ENCODE measurements around the gene LTA4H.
A peak's percentile ranks its signal among the peaks of the same experiment; 100 is the strongest.

LTA4H gene

DNA sequence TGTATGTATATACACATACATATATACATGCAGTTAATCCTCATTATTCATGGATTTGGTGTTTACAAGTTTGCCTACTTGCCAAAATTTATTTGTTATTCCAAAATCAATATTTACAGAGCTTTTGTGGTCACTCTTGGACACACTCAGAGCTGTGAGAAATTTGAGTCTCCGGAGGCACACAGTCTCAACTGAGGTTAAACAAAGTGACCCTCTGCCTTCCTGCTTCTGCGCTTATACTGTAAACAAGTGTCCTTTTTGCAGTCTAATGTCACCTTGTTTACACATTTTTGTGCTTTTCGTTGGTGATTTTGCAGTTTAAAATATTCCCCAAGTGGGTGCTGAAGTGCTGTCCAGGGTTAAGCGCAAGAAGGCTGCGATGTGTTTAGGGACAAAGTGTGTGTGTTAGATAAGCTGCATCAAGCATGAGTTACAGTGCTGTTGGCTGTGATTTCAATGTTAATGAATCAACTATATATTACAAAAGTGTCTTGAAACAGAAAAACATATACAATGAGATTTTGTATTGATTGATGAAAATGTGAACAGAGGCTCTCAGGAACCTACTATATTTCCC is 13.1 kb upstream of the LTA4H start:
- no peak for TF ChIP-seq POLR2A (IDR thresholded peaks at IDR 0.05; ENCODE audit: low read length)
- no peak for TF ChIP-seq GATA1 (IDR thresholded peaks at IDR 0.05; ENCODE audit: low read depth, low read length)
- DNase-seq = peak; percentile 10 to 14

DNA sequence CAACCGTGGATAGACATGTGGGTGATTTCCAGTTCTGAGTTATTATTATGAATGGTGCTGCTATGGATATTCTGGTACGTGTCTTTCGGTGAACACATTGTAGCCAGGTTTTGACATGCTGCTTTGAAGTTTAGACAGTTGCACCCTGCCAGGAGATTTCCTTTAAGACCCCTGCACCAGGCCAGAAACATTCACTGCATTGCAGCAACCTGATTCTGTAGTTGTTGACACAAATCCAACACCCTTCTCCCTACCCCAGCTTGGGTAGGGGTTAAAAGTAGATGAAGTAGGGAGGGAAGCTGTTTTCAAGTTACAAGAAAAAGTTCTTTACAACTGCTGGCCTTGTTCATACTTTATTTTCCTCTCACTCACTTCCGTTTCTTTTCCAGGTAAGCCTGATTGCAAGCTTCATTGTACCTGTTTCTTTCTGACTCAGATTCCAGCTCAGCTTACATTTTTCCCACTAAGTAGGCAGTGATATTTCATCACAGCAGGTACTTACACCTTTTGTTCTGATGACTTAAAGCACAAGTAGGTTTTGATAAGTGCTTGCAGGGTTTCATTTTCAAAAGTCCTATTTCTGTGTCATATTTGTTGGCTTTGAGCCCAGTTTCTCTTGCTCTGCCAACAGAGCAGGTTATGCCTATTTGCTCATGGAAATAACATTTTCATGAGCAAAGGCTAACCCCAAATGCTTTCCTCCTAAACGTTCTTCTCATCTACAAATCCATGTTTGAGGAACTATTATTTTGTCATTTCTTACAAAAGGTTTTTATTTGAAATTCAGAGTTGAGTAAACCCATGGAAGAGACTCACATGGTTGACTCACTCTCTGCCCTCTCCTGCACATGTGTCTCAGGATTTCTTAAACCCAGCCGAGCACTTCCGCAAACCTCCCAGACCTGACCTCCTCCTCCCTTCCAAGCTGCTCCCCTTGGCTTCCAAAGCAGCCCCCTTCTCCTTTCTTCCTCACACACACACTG is 12.1 kb upstream of the LTA4H start:
- DNase-seq = peak; percentile 33 to 65
- TF ChIP-seq GATA1 (IDR thresholded peaks at IDR 0.05; ENCODE audit: low read depth, low read length) = no peak
- TF ChIP-seq POLR2A (IDR thresholded peaks at IDR 0.05; ENCODE audit: low read length) = no peak

DNA sequence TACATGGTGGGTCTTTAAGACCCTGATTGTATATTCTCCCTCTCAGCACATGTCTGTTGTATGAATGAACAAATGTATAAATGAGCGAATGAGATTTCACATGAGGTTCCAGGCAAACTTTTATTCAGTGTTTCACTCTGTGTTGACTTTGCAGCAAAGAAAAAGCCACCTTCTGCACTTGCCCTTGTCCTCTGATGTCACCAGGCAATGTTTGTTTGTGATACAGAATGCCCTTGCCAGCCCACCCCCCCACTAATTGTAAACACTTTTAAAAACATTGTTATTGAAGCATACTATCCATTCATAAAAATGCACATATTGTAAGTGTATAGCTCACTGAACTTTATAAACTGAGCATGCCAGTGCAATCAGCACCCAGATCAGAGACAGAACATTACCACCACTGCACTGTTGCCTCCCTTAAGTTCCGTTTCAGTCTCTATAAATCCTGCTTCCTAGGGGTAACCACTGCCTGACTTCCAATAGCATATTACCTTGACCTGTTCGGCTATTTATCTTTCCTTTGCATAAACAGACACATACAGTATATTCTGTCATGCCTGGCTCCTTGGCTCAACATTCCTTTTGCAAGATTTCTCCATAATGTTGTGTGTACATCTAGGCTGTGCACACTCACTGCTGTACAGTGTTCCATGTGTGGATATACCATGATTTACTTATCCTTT is 11.3 kb upstream of the LTA4H start:
- DNase-seq = no peak
- TF ChIP-seq POLR2A (IDR thresholded peaks at IDR 0.05; ENCODE audit: low read length) (no peak), GATA1 (IDR thresholded peaks at IDR 0.05; ENCODE audit: low read depth, low read length) (no peak)

DNA sequence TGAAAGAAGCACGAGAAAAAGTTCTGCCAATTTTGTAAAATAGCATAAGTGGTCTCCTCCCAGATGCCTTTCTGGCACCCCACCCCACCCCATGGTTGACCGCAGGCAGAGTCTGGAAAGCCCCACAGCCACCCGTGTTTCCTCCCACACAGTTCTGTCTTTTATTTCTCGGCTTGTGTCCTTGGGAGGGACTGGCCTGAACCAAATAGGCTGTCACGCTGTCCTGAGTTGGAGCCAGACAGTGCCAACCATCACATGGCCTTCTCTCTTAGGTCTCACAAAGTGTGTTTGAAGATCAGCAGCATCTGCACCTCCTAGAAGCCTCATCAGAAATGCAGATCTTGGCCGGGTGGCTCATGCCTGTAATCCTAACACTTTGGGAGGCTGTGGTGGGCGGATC is 10.2 kb upstream of the LTA4H start:
- TF ChIP-seq POLR2A (IDR thresholded peaks at IDR 0.05; ENCODE audit: low read length) (no peak), GATA1 (IDR thresholded peaks at IDR 0.05; ENCODE audit: low read depth, low read length) (no peak)
- no peak for DNase-seq

DNA sequence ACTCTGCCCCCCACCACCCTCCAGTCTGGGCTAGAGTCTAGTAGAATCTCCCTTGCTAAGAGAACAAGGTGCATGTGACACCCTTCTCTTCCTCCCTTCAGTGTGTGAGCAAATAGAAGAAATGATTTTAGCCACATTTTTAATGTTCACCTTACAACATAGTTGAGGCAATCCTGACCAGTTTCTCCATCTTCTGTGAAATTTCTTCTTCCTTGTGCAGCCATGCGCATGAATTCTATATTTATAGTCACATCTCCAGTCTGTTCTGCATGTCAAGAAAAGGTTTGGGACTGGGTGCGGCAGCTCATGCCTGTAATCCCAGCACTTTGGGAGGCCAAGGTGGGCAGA is 9.5 kb upstream of the LTA4H start:
- no peak for DNase-seq
- TF ChIP-seq POLR2A (IDR thresholded peaks at IDR 0.05; ENCODE audit: low read length) (no peak), GATA1 (IDR thresholded peaks at IDR 0.05; ENCODE audit: low read depth, low read length) (no peak)

DNA sequence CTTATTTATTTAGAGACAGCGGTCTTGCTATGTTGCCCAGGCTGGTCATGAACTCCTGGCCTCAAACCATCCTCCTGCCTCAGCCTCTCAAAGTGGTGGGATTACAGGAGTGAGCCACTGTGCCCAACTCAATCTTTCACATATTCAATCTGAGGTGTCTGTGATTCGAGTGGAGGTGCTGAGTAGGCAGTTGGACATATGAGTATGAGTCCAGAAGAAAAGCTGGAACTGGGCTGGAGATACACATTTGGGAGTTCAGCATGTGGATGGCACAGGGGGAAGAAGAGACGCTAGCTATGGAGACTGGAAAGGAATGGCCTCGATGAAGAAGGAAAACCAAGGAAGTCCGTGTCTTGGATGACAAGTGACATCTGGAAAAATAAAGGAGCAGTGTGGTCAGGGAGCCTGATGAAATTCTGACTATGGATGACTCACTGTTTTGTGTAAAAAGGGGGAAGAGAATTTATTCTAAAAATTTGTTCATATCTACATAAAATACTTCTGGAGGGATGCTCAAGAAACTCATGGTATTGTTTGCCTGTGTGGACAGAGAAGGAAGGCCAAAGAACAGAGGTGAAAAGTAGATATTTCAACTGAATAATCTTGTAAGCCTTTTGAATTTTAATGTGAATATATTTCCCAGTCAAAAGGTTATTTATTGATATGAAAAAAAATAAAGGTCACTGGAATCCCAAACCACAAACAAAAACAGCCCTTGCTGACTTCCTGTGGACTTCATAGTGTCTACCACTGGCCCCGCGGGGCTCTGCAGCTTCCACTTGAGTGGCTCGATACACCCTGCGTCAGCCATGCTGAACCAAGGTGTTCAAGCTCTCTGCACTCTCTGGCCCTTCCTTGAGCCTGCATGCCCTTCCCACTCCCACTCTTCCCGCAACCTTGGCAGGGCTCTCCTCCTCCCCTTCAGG is 8.9 kb upstream of the LTA4H start:
- DNase-seq = no peak

DNA sequence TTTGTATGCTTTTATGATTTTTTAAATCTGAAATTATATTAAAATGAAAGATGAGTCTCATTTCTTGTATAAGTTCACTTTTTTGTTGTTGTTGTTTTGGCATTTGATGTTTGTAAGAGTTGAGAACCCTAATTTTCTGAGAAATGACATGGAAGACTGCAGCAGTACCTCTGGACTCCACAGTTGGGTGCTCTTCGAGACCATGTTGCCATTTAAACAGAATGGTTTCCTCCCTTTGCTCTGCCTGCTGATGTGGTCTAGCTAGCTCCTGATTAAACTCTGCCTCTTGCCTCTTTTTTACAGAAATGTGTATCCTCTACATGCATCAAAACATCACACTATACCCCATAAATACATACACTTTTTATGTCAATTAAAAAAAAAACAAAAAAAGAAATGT is 5.8 kb upstream of the LTA4H start:
- TF ChIP-seq POLR2A (IDR thresholded peaks at IDR 0.05; ENCODE audit: low read length) (no peak), GATA1 (IDR thresholded peaks at IDR 0.05; ENCODE audit: low read depth, low read length) (no peak)
- DNase-seq = no peak

More for the DNA sequence above, 8.9 kb upstream of the LTA4H start:
- TF ChIP-seq POLR2A (IDR thresholded peaks at IDR 0.05; ENCODE audit: low read length) (no peak), GATA1 (IDR thresholded peaks at IDR 0.05; ENCODE audit: low read depth, low read length) (no peak)

DNA sequence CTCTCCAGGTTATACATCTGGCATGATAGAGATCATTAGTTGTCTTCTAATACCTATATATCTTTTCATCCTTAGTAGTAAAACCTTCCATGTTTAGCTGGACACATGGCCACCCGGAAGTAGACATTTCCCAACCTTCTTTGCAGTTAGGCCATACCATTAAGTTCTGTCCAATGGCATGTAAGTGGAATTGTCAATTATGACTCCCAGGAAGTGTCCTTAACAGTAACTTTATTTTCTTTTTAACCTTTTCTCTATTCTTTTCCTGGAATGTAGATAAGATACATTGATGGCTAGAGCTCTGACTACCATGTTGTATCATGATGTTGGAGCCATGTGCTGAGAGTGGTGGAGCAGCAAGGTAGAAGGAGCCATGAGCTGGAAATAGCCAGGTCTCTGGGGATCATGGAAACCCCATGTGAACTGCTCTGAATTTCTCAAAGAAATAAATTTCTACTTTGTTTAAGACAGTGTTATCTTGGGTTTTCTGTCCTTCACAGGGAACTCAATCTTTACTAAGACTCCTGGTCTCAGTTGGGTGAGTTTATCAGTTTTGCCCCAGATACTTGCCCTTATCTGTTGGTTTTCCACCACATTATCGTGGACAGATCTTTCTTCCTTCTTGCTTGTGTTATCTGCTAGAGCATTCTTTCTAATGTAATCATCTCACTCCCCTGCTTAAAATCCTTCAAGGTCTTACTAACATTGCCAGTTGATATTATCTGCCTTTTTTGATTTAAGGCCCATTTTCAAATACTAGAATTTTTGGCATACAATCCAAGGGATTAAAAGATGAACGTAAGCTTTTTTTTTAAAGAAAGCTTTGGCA is 5.1 kb upstream of the LTA4H start:
- TF ChIP-seq GATA1 (IDR thresholded peaks at IDR 0.05; ENCODE audit: low read depth, low read length) = no peak
- no peak for TF ChIP-seq POLR2A (IDR thresholded peaks at IDR 0.05; ENCODE audit: low read length)
- peak in 1 of 2 experiments; percentile 56 for DNase-seq

DNA sequence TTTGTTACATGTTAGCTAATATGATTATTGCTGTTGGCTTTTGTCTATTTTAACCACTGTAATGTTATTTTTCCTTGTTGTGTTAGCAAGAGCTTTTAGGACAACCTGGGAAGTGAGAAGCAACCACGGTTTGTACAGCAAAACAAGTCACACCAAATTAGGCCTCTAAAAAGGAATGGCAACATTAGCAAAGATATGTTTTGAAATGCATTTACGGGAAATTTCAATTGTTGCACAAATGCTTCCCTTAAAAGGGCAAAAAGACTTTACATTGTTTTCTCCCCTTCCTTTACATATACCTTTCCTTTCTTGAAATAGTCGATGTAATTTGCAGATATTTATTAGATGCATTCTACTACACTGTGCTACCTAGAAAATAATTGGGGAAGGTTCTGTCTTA is 4.1 kb upstream of the LTA4H start:
- DNase-seq = no peak
- no peak for TF ChIP-seq POLR2A (IDR thresholded peaks at IDR 0.05; ENCODE audit: low read length)
- no peak for TF ChIP-seq GATA1 (IDR thresholded peaks at IDR 0.05; ENCODE audit: low read depth, low read length)

DNA sequence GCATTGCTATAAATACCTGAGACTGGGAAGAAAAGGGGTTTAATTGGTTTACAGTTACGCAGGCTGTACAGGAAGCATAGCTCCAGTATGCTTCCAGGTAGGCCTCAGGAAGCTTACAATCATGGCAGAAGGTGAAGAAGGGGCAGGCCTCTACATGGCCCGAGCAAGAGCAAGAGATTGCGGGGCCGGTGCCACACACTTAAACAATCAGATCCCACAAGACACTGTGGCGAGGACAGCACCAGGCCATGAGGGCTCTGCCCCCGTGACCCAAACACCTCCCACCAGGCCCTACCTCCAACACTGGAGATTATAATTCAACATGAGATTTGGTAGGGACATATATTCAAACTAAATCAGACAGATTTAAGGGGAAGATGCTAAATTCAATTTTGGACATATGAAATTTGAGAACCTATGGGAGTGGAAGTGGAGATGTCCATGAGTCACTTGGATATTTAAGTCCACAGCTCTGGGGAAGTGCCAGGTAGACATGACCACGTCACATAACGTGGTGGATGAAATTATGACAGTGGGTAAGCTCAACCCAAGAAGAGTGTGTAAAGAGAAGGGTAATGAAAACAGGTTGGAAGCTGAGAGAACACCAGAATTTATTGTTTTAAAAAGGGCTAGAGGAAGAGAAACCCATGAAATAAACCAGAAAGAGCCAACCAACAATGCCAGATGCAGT is 1.5 kb upstream of the LTA4H start:
- peak in 1 of 2 experiments; percentile 5 for DNase-seq
- TF ChIP-seq POLR2A (IDR thresholded peaks at IDR 0.05; ENCODE audit: low read length) (no peak), GATA1 (IDR thresholded peaks at IDR 0.05; ENCODE audit: low read depth, low read length) (no peak)

DNA sequence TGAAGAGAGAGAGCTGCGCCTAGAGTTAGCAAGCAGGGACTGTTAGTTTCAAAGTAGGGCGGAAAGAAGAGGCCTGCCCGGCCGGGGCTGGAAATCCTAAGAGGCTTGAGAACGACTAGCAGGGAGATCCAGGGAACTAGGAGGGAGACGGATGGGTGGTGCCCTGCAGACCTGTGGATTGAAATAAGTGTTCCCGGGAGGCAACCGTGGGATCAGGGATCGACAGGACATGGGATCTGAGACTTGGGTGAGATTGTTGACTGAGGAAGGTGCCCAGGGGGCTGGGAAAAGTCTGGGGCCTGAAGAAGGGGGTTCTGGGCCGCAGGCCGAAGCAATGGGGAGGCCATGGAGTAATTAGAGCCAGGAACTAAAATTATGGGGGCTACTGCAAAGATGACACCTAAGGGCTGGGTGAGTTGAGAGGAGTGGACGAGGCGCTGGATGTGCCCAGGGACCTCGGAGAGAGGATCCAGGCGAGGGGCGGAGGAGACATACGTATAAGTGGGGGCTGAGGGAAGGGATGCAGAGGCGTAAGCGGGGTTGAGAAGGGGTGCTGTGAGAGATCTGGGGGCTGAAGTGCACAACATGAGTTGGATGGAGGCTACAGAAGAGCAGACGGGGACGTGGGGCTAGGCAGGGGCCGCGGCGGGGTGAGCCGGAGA is 635 bp downstream of the LTA4H start:
- DNase-seq = peak; percentile 25 to 31
- TF ChIP-seq POLR2A (IDR thresholded peaks at IDR 0.05; ENCODE audit: low read length) (no peak), GATA1 (IDR thresholded peaks at IDR 0.05; ENCODE audit: low read depth, low read length) (no peak)
